ENCODE results near the gene SNX7.

Gene SNX7

DNA sequence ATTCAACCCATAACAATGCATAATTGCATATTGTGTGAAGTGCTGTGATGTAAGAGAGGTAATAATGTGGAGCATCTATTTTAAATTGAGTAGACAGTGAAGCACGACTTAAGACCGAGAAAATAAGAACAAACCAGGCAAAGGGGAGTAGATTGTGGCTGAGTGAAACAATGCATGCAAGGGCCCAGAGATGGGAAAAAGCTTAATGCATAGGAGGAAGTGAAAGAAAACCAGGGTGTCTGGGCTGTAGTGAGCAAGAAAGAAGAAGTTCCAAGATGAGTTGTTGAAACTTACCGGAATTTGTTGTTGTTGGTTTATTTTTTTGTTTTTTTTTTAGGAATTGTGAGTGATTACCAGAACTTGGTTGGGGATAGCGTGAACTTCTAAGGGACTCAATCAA lies 104.7 kb downstream of the SNX7 start:
- Histone ChIP-seq H3K4me3 (ENCODE audit: low read length) (no peak overlapping the region), H3K27me3 (ENCODE audit: insufficient read depth, low read length) (no peaks in the 10 kb centered on the region), H3K27ac (ENCODE audit: low read depth, low read length) (no peak overlapping the region), H3K9ac (ENCODE audit: low read depth, low read length) (no peak overlapping the region), H3K36me3 (ENCODE audit: insufficient read depth, low read length) (no peaks in the 10 kb centered on the region), H3K4me1 (ENCODE audit: insufficient read depth, low read length) (no peaks in the 10 kb centered on the region), H3K9me3 (ENCODE audit: insufficient read depth, low read depth, low read length) (no peaks in the 10 kb centered on the region)
- WGBS, result 92% methylated on average over 4 of the region's 4 CpGs

DNA sequence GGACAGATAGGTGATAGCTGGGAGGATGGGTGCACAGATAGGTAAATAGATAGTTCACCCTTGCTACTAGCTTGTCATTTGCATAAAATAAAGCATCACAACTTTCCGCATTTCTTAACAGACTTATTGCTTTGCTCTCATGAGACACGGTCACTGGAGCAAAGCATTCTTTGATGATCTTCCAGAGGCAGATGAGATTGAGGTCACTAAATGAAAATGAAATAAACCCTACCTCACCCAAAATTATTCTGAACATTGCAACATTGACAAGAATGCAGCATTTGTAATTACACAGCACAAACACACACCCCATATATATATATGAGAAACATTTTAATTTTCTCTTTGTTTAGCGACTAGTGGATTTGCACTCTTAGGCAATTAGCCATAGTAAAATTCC lies 107.6 kb downstream of the SNX7 start:
- Histone ChIP-seq H3K4me1 (ENCODE audit: insufficient read depth, low read length) (no peaks in the 10 kb centered on the region), H3K9me3 (ENCODE audit: insufficient read depth, low read depth, low read length) (no peaks in the 10 kb centered on the region), H3K27ac (ENCODE audit: low read depth, low read length) (no peak overlapping the region), H3K9ac (ENCODE audit: low read depth, low read length) (no peak overlapping the region), H3K36me3 (ENCODE audit: insufficient read depth, low read length) (no peaks in the 10 kb centered on the region), H3K27me3 (ENCODE audit: insufficient read depth, low read length) (no peaks in the 10 kb centered on the region), H3K4me3 (ENCODE audit: low read length) (no peak overlapping the region)
- 56% methylated on average over 3 of the region's 3 CpGs for WGBS

DNA sequence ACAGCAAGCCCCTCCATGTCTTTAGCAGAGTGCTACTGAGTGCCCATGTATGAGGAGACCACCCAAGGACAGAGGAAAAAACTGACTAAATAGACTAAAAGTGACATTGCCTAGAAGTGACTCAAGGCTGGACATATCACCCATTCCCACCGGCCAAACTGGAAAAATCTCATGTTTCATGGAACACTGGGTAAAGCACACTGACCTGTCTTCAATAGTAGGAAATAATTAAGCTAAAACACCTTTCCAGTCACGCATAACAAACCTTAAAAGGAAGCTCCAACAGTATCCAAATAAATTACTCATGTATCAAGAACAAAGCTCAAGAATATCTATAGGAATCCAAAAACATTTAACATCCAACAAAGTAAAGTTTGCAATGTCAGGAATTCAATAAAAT lies 120.4 kb downstream of the SNX7 start:
- no peaks in the 10 kb centered on the region for H3K4me1 ChIP-seq (ENCODE audit: insufficient read depth, low read length)
- no peaks in the 10 kb centered on the region for H3K27me3 ChIP-seq (ENCODE audit: insufficient read depth, low read length)
- H3K9me3 ChIP-seq (ENCODE audit: insufficient read depth, low read depth, low read length), result peaks cover 3% of the 10 kb centered on the region; the same call in 1 of the 2 replicates
- H3K9ac ChIP-seq (ENCODE audit: low read depth, low read length), result no peak overlapping the region
- H3K4me3 ChIP-seq (ENCODE audit: low read length), result no peak overlapping the region
- 95% methylated on average over 2 of the region's 2 CpGs for WGBS
- H3K27ac ChIP-seq (ENCODE audit: low read depth, low read length), result no peak overlapping the region
- no peaks in the 10 kb centered on the region for H3K36me3 ChIP-seq (ENCODE audit: insufficient read depth, low read length)

DNA sequence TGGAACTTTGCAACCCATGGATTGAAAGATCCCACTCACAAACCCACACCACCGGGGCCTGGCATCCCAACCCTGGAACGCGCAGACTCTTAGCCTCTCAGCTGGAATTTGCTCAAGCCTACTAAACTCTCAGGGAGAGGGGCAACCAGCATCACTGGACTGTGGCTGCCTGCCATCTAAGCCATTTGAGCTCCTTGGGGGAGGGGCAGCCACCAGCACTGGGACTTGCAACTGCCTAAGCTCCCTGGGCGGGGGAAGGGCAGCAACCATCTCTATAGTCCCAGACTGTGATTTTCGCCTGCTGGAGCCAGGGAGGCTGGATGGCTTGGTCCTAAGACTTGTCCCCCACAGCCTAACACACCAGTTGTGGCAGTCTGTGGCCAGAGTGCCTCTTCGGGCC lies 122.3 kb downstream of the SNX7 start:
- 94% methylated on average over 6 of the region's 6 CpGs for whole genome bisulfite sequencing
- Histone ChIP-seq H3K36me3 (ENCODE audit: insufficient read depth, low read length) (no peaks in the 10 kb centered on the region), H3K4me1 (ENCODE audit: insufficient read depth, low read length) (no peaks in the 10 kb centered on the region), H3K9me3 (ENCODE audit: insufficient read depth, low read depth, low read length) (peaks cover 3% of the 10 kb centered on the region; the same call in 1 of the 2 replicates), H3K9ac (ENCODE audit: low read depth, low read length) (no peak overlapping the region), H3K27ac (ENCODE audit: low read depth, low read length) (no peak overlapping the region), H3K4me3 (ENCODE audit: low read length) (no peak overlapping the region), H3K27me3 (ENCODE audit: insufficient read depth, low read length) (no peaks in the 10 kb centered on the region)

DNA sequence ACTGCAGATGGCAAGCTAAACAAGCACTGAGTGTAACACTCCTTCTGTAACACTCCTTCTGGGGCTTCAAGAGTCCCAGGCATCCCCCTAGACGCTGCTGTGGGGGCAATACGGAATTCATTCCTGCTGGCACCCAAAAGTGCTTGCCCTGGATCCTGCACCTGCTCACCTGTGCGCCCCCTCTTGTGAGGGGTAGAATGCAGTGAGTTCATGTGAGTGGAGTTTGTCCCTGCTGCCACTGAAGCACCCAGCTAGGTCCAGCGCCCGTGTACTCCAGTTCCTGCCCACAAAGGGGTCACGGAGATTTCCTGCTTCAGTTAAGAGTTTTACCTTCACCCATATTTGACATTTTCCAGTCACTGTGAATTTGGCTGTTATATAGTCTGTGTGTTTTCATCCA lies 130.0 kb downstream of the SNX7 start:
- no peaks in the 10 kb centered on the region for H3K9me3 ChIP-seq (ENCODE audit: insufficient read depth, low read depth, low read length)
- WGBS, result 95% methylated on average over 6 of the region's 6 CpGs

DNA sequence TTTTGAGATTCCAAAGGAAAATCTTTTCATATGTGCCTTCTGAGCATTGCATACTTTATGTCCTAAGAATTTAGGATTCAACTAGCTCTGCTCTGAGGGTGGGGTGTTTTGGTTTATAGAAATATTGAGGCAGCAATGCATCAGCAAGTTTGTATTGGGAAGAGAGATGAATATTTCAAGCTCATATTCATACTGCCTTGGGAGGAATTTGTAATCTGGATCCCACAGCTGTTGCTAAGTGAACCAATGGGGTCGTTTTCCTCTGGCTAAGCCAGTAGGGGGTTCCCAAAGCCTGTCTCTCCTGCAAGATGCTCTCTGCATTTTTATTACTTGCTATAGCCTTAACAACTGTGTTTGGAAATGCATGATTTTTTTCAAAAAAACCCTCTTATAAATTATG lies 130.6 kb downstream of the SNX7 start:
- Histone ChIP-seq H3K9me3 (ENCODE audit: insufficient read depth, low read depth, low read length) (no peaks in the 10 kb centered on the region), H3K36me3 (ENCODE audit: insufficient read depth, low read length) (no peaks in the 10 kb centered on the region), H3K4me1 (ENCODE audit: insufficient read depth, low read length) (no peaks in the 10 kb centered on the region), H3K27ac (ENCODE audit: low read depth, low read length) (no peak overlapping the region), H3K27me3 (ENCODE audit: insufficient read depth, low read length) (no peaks in the 10 kb centered on the region), H3K9ac (ENCODE audit: low read depth, low read length) (no peak overlapping the region), H3K4me3 (ENCODE audit: low read length) (no peak overlapping the region)
- WGBS, result 38% methylated on average over 1 of the region's 1 CpG

More for the DNA sequence above, 130.0 kb downstream of the SNX7 start:
- Histone ChIP-seq H3K36me3 (ENCODE audit: insufficient read depth, low read length) (no peaks in the 10 kb centered on the region), H3K27me3 (ENCODE audit: insufficient read depth, low read length) (no peaks in the 10 kb centered on the region), H3K4me1 (ENCODE audit: insufficient read depth, low read length) (no peaks in the 10 kb centered on the region), H3K27ac (ENCODE audit: low read depth, low read length) (no peak overlapping the region), H3K9ac (ENCODE audit: low read depth, low read length) (no peak overlapping the region), H3K4me3 (ENCODE audit: low read length) (no peak overlapping the region)

DNA sequence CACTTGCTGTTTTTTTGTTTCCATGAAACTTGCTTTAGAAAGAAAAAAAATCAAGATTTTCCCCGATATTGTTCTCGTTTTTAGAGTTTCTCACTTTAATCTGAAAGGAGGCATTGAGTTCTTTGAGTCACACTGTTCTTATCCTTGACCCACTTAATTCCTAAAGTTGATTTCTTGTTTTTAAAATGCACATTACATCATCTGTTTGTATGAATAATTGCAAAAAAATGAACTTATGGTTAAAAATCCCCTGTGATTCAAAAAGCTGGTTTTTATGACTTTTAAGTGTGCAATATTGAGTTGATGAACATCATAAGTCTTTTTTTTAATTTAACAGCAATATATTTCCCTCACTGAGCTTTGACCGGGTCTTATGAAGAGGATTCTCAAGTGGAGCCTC lies 131.6 kb downstream of the SNX7 start:
- no peak overlapping the region for H3K4me3 ChIP-seq (ENCODE audit: low read length)
- no peaks in the 10 kb centered on the region for H3K9me3 ChIP-seq (ENCODE audit: insufficient read depth, low read depth, low read length)
- H3K36me3 ChIP-seq (ENCODE audit: insufficient read depth, low read length), result no peaks in the 10 kb centered on the region
- no peak overlapping the region for H3K9ac ChIP-seq (ENCODE audit: low read depth, low read length)
- no peaks in the 10 kb centered on the region for H3K4me1 ChIP-seq (ENCODE audit: insufficient read depth, low read length)
- H3K27ac ChIP-seq (ENCODE audit: low read depth, low read length), result no peak overlapping the region
- 93% methylated on average over 3 of the region's 3 CpGs for WGBS
- no peaks in the 10 kb centered on the region for H3K27me3 ChIP-seq (ENCODE audit: insufficient read depth, low read length)

DNA sequence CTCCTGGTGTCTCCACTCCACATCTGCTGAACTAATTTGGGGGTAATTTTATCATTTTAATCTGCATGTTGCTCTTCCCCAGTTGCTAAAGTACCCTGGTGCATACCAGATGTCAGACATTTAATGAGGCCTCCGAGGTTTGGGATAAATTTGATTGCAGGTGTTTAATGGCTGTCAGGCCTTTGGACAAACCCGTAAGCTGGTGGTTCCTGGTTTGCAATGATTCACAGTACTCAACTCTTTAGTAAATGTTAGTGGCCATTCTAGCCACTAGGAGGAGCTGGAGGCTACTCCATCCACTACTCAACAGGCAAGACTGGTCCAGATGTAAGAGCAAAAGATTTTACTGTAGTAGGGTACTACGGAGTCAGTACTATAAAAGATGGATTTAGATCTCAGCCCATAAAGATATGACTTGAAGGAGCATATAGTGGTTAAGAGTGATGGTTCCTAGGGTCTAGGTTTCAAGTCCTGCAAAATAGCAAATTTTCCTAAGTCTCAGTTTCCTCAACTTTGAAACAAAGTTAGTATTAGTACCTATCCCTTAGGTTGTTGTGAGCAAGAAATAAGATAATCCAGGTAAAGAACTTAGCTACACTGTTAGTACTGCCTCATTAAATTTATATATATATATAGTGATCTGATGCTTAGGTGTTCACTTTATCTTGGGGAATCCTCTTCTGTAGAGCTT lies 132.8 kb downstream of the SNX7 start:
- 34% methylated on average over 2 of the region's 3 CpGs for WGBS
- no peaks in the 10 kb centered on the region for H3K36me3 ChIP-seq (ENCODE audit: insufficient read depth, low read length)
- no peaks in the 10 kb centered on the region for H3K4me1 ChIP-seq (ENCODE audit: insufficient read depth, low read length)
- H3K9ac ChIP-seq (ENCODE audit: low read depth, low read length), result no peak overlapping the region
- H3K27ac ChIP-seq (ENCODE audit: low read depth, low read length), result no peak overlapping the region
- H3K4me3 ChIP-seq (ENCODE audit: low read length), result no peak overlapping the region
- H3K27me3 ChIP-seq (ENCODE audit: insufficient read depth, low read length), result no peaks in the 10 kb centered on the region
- no peaks in the 10 kb centered on the region for H3K9me3 ChIP-seq (ENCODE audit: insufficient read depth, low read depth, low read length)

DNA sequence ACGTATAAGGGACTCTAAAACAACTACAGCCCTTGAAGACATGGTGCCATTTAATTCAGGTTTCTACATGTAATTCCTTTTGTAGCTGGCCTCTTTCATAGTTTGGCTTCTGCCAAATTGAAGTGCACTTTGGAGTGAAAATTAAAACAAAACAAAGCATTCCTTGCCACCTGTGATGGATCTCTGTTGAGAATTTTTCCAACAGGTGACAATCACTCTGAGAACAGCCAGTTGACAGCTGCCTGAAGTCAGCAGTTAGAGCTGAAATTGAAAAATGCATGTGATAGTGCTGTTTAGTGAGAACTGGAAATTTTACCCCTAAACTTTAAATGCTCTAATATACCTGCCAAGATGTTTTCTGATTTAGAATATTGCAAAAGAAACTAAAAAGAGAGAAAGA lies 134.5 kb downstream of the SNX7 start:
- 94% methylated on average over 1 of the region's 1 CpG for WGBS
- Histone ChIP-seq H3K4me3 (ENCODE audit: low read length) (no peak overlapping the region), H3K36me3 (ENCODE audit: insufficient read depth, low read length) (no peaks in the 10 kb centered on the region), H3K27me3 (ENCODE audit: insufficient read depth, low read length) (no peaks in the 10 kb centered on the region), H3K27ac (ENCODE audit: low read depth, low read length) (no peak overlapping the region), H3K4me1 (ENCODE audit: insufficient read depth, low read length) (no peaks in the 10 kb centered on the region), H3K9ac (ENCODE audit: low read depth, low read length) (no peak overlapping the region), H3K9me3 (ENCODE audit: insufficient read depth, low read depth, low read length) (no peaks in the 10 kb centered on the region)

DNA sequence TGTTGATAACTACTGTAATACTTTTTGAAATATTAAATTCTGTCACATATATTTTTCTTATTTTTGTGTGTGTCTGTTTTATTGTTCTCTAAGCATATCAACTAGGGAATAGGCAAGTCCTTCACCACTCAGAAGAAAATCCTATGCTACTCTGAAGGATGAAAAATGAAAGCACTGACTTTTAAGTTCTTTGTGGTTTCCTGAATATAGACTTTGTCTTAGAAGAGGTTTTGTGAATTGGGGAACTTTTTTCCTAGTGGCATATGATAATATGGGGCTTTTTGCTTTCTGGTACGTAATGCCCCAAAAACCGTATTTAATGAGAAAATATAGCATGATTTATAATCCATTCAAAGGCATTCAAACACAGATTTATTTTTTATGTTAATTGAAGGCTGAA lies 136.0 kb downstream of the SNX7 start:
- H3K4me3 ChIP-seq (ENCODE audit: low read length), result no peak overlapping the region
- H3K4me1 ChIP-seq (ENCODE audit: insufficient read depth, low read length), result no peaks in the 10 kb centered on the region
- H3K9me3 ChIP-seq (ENCODE audit: insufficient read depth, low read depth, low read length), result no peaks in the 10 kb centered on the region
- no CpG with 5 or more reads among the region's 2 CpGs for WGBS
- no peaks in the 10 kb centered on the region for H3K36me3 ChIP-seq (ENCODE audit: insufficient read depth, low read length)
- no peaks in the 10 kb centered on the region for H3K27me3 ChIP-seq (ENCODE audit: insufficient read depth, low read length)
- no peak overlapping the region for H3K9ac ChIP-seq (ENCODE audit: low read depth, low read length)
- H3K27ac ChIP-seq (ENCODE audit: low read depth, low read length), result no peak overlapping the region
